HG03378 (cell line): ENCODE measurements around the gene LARP1B.
A peak's percentile ranks its signal among the peaks of the same experiment; 100 is the strongest.
"Not testable (repeated sequence)": the region's sequence is repeated elsewhere in the genome, so short reads cannot be mapped to it uniquely, and the experiment has no call there.

ENCODE experiments used
- ATAC-seq: cut with Tn5 transposase; IDR thresholded peaks from one replicate; pipeline ENCODE4 v1.9.1; 2021; ENCODE audit warnings: mild to moderate bottlenecking, moderate library complexity; ENCODE audit not compliant: unreplicated experiment

LARP1B gene

DNA sequence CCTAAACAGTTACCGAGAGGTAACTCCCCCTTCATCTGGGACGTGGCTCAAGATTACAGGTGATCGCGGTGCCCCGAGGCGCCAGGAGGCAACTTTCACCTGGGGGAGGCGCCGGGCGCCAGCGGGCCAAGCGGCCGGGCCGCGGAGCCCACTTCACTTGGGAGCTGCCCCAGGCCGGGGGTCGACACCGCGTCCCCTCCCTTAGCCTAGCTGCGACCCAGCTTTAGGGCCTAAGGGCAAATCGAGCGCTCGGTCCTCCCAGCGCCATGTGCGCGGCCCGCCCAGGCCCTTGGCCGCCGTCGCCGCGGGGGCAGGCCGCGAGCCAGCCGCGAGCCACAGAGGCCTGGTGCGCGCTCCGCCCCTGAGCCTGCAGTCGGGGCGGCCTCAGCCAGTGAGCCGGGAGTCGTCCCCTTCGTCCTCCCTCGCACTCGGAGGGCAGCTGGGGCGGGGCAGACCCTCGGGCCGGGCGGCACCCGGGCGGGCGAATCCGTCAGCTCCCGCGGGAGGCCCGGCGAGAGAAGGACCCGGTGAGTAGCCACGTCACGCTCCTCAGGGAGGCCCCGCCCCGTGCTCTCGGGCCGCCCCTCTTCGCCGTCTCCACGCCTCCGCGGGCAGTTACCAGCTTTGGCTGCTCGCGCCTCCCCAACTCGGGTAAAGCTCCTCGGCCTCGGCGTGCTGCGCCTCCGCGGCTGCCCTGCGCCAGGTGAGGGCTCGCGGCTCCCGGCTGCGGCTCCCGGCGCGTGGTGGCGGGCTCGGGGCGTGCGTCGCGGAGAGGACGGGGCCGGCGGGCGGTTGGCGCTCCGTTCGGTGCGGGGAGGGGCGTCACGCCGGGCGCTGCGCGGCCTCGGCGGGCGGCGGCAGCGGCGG, at the start of gene LARP1B:
TSS of gene LARP1B (plus strand) at position 614 of the 867 bp plus-strand sequence. CDS start 13,640 bp downstream, outside the sequence.
- peak; percentile 84 for ATAC-seq

- ATAC-seq, result no peak
These were observed 35.8 kb upstream of the LARP1B start for GRCh38 chr4:128025319-128025718.

DNA sequence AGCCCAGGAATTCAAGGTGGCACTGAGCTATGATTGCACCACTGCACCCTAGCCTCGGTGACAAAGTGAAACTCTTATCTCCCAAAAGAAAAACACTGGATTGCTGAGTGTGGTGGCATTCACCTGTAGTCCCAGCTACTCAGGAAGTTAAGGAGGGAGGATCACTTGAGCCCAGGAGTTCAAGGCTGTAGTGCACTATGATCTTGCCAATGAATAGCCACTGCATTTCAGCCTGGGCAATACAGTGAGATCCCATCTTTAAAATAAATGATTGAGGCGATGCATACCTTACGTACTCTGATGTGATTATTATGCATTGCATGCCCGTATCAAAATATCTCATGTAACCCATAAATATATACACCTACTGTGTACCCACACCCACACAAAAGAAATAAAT, 31.2 kb upstream of the LARP1B start:
- no peak for ATAC-seq

GRCh38 chr4:128031756-128032384, 29.2 kb upstream of the LARP1B start:
- no peak for ATAC-seq

DNA sequence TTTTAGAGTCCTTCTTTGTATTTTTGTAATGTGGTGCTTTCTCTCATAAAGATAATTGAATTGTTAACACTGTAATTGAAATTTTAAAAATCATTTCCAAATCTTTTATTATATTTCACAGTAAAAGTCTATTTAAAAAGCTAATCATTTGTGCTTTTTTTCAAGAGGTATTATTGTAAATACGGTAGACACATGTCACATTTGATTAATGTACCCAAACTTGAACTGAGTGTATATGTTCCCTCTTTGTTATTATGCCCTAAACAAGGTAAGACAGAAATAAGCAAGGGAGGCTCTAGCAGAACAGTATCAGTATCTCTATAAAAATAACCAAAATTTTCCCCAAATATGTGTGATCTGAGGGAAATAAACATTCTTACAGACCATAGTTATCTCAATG, 21.5 kb upstream of the LARP1B start:
- no peak for ATAC-seq

GRCh38 chr4:128047019-128047418, 14.1 kb upstream of the LARP1B start:
- not testable (repeated sequence) for ATAC-seq

- ATAC-seq, result not testable (repeated sequence)
These were observed 13.6 kb upstream of the LARP1B start for GRCh38 chr4:128047514-128047913.

GRCh38 chr4:128051229-128051628, 9.9 kb upstream of the LARP1B start:
- not testable (repeated sequence) for ATAC-seq

- ATAC-seq, result not testable (repeated sequence)
These were observed 6.2 kb upstream of the LARP1B start for GRCh38 chr4:128054907-128055306.

GRCh38 chr4:128055441-128056206, 5.5 kb upstream of the LARP1B start:
- not testable (repeated sequence) for ATAC-seq

- no peak for ATAC-seq
These were observed 4.7 kb upstream of the LARP1B start for GRCh38 chr4:128056396-128056795.

DNA sequence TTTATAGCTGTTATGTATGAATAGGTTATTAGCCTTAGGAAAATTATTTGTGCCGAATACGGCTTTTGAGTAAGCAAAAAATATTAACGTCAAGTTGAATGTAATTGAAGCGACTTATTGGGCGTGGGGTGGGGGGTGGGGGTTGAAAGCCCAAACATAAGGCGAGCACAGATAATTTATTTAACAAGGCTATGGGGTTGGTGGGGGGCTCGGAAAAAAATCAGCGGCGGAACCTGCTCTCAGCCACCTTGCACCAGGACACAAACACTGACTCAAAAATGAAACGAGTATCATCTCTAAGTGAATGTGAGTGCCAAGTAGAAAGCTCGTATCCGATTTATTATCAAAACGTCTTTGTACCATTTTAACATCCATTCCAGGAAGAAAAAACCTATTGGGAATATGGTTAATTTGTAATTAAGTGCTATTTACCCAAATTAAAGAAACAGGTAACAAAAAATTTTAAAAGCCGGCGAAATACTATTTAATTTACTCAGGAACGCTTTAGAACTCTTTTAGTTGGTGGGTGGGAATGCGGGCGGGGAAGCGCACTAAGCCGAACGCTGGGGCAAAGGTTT, 902 bp upstream of the LARP1B start:
- no peak for ATAC-seq

- ATAC-seq, result peak; percentile 28
These were observed 739 bp downstream of the LARP1B start for GRCh38 chr4:128061566-128062536.

GRCh38 chr4:128066453-128066820, 5.3 kb downstream of the LARP1B start:
- ATAC-seq, result not testable (repeated sequence)

- ATAC-seq, result no peak
These were observed 7.8 kb downstream of the LARP1B start for GRCh38 chr4:128068918-128069317.

- no peak for ATAC-seq
These were observed 15.4 kb downstream of the LARP1B start for GRCh38 chr4:128076464-128076863.

GRCh38 chr4:128095293-128095692, 34.2 kb downstream of the LARP1B start:
- ATAC-seq, result not testable (repeated sequence)

- ATAC-seq, result no peak
These were observed 46.7 kb downstream of the LARP1B start for GRCh38 chr4:128107766-128108165.

DNA sequence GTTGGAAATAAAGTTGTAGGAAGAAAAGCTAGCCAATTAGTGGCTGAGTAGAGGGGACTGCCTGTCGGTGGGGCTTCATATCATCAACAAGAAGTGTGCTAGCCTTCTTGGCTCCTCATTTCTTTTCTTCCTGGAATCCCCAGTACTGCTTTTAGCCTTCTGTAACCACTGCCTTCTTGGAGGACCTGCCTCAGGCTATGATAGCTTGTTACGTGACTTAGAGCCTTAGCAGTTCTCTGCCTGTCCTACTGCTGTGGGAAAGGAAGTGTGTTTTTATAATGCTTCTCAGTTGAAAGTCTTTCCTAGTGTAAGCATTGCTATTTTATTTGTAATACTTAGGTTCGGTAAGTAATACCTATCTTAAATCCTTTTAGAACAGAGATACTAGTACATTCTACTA, 61.9 kb downstream of the LARP1B start:
- no peak for ATAC-seq

DNA sequence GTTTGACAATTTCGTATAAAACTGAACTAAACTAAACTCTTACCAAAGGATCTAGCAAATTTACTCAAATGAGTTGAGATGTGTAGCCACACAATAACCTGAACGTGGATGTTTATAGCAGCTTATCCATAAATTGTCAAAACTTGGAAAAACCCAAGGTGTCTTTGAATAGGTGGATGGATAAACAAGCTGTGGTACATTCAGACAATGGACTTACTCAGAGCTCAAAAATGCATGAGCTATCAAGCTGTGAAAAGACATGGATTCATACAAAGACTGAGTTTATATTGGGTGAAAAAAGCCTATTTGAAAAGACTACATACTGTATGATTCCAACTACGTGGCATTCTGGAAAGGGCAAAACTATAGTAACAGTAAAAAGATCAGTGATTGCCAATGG, 69.5 kb downstream of the LARP1B start:
- no peak for ATAC-seq
